Measurements from ENCODE around the gene WNK2. TPM values are rescaled to one million over a fixed set of nuclear protein-coding genes. Genes with fewer than 3 reads are reported as not detected.

WNK2 gene
- total and polyA plus RNA-seq, 2 experiments from 2014 or later = 34.5 to 92.2 TPM

GRCh38 chr9:93216073-93216365, 32.1 kb downstream of the WNK2 start:
- Histone ChIP-seq H3K9me3 (ENCODE audit: low read depth) (no peaks in the 10 kb centered on the region), H3K36me3 (no peaks in the 10 kb centered on the region), H3K27me3 (no peaks in the 10 kb centered on the region), H3K27ac (no peak overlapping the region), H3K4me3 (no peak overlapping the region), H3K4me1 (ENCODE audit: low read depth) (peaks cover 18% of the 10 kb centered on the region)
- no peak for DNase-seq (ENCODE audit: low read depth in 1 of 2, low spot score in 1 of 2)
- TF ChIP-seq CTCF (IDR thresholded peaks at IDR 0.05; ENCODE audit: low read depth, low read length) = no peak

- no peaks in the 10 kb centered on the region for H3K9me3 ChIP-seq (ENCODE audit: low read depth)
- H3K4me1 ChIP-seq (ENCODE audit: low read depth) = peaks cover 13% of the 10 kb centered on the region
- H3K4me3 ChIP-seq = no peak overlapping the region
- no peaks in the 10 kb centered on the region for H3K27me3 ChIP-seq
- DNase-seq (ENCODE audit: low read depth in 1 of 2, low spot score in 1 of 2) = no peak
- no peak overlapping the region for H3K27ac ChIP-seq
- no peaks in the 10 kb centered on the region for H3K36me3 ChIP-seq
- TF ChIP-seq CTCF (IDR thresholded peaks at IDR 0.05; ENCODE audit: low read depth, low read length) = no peak
Measured at GRCh38 chr9:93217706-93218105, 33.8 kb downstream of the WNK2 start.

GRCh38 chr9:93218161-93218560, 34.2 kb downstream of the WNK2 start:
- Histone ChIP-seq H3K36me3 (no peaks in the 10 kb centered on the region), H3K27me3 (no peaks in the 10 kb centered on the region)
- no peak for TF ChIP-seq CTCF (IDR thresholded peaks at IDR 0.05; ENCODE audit: low read depth, low read length)

GRCh38 chr9:93218671-93219420, 34.9 kb downstream of the WNK2 start:
- no peaks in the 10 kb centered on the region for H3K9me3 ChIP-seq (ENCODE audit: low read depth)
- DNase-seq (ENCODE audit: low read depth in 1 of 2, low spot score in 1 of 2) = no peak
- H3K27me3 ChIP-seq = no peaks in the 10 kb centered on the region
- no peak for TF ChIP-seq CTCF (IDR thresholded peaks at IDR 0.05; ENCODE audit: low read depth, low read length)
- peaks cover 20% of the 10 kb centered on the region for H3K4me1 ChIP-seq (ENCODE audit: low read depth)
- H3K4me3 ChIP-seq = no peak overlapping the region
- H3K36me3 ChIP-seq = no peaks in the 10 kb centered on the region
- H3K27ac ChIP-seq = no peak overlapping the region

More at GRCh38 chr9:93218161-93218560, 34.2 kb downstream of the WNK2 start:
- Histone ChIP-seq H3K27ac (no peak overlapping the region), H3K9me3 (ENCODE audit: low read depth) (no peaks in the 10 kb centered on the region), H3K4me3 (no peak overlapping the region), H3K4me1 (ENCODE audit: low read depth) (peaks cover 13% of the 10 kb centered on the region)
- no peak for DNase-seq (ENCODE audit: low read depth in 1 of 2, low spot score in 1 of 2)

- Histone ChIP-seq H3K27ac (no peak overlapping the region), H3K4me1 (ENCODE audit: low read depth) (peaks cover 23% of the 10 kb centered on the region), H3K36me3 (no peaks in the 10 kb centered on the region), H3K27me3 (no peaks in the 10 kb centered on the region), H3K9me3 (ENCODE audit: low read depth) (no peaks in the 10 kb centered on the region), H3K4me3 (no peak overlapping the region)
- no peak for TF ChIP-seq CTCF (IDR thresholded peaks at IDR 0.05; ENCODE audit: low read depth, low read length)
- DNase-seq (ENCODE audit: low read depth in 1 of 2, low spot score in 1 of 2) = no peak
Measured at GRCh38 chr9:93219692-93220091, 35.8 kb downstream of the WNK2 start.

Measured in cardiac muscle cell (in vitro differentiated cells and primary cell).